HG03097 (cell line): ENCODE data around the gene ADGRE2.
A peak's percentile ranks its signal among the peaks of the same experiment; 100 is the strongest.

Source experiments
- ATAC-seq: cut with Tn5 transposase; IDR thresholded peaks from one replicate; pipeline ENCODE4 v1.9.1; 2021; ENCODE audit not compliant: unreplicated experiment, low FRiP score

Gene ADGRE2

GRCh38 chr19:14748601-14749000, 29.8 kb downstream of the ADGRE2 start:
- ATAC-seq = no peak

GRCh38 chr19:14746886-14747285, 31.5 kb downstream of the ADGRE2 start:
- no peak for ATAC-seq

GRCh38 chr19:14735915-14736314, 42.4 kb downstream of the ADGRE2 start:
- no peak for ATAC-seq

- ATAC-seq = no peak
Measured at GRCh38 chr19:14733574-14733973, 44.8 kb downstream of the ADGRE2 start.

- no peak for ATAC-seq
Measured at GRCh38 chr19:14732510-14732909, 45.9 kb downstream of the ADGRE2 start.

GRCh38 chr19:14731200-14731599, 47.2 kb downstream of the ADGRE2 start:
- ATAC-seq = no peak

- no peak for ATAC-seq
Measured at GRCh38 chr19:14728595-14728994, 49.8 kb downstream of the ADGRE2 start.

GRCh38 chr19:14722127-14722526, 56.2 kb downstream of the ADGRE2 start:
- ATAC-seq = no peak

- no peak for ATAC-seq
Measured at GRCh38 chr19:14719162-14719561, 59.2 kb downstream of the ADGRE2 start.

GRCh38 chr19:14718522-14719116, 59.7 kb downstream of the ADGRE2 start:
- ATAC-seq = no peak

- ATAC-seq = no peak
Measured at GRCh38 chr19:14715841-14716240, 62.5 kb downstream of the ADGRE2 start.

GRCh38 chr19:14704450-14704849, 73.9 kb downstream of the ADGRE2 start:
- no peak for ATAC-seq

- ATAC-seq = no peak
Measured at GRCh38 chr19:14703833-14704232, 74.5 kb downstream of the ADGRE2 start.

- no peak for ATAC-seq
Measured at GRCh38 chr19:14700711-14701375, 77.5 kb downstream of the ADGRE2 start.

- no peak for ATAC-seq
Measured at GRCh38 chr19:14699641-14700040, 78.7 kb downstream of the ADGRE2 start.

GRCh38 chr19:14695471-14695870, 82.9 kb downstream of the ADGRE2 start:
- ATAC-seq = no peak

- no peak for ATAC-seq
Measured at GRCh38 chr19:14694641-14695266, 83.6 kb downstream of the ADGRE2 start.

GRCh38 chr19:14689598-14690503, 88.5 kb downstream of the ADGRE2 start, which contains the start of gene ZNF333:
TSS of gene ZNF333 (plus strand) at chr19:14690048. CDS start at chr19:14693492, 3,444 bp downstream.
- peak; percentile 86 for ATAC-seq

GRCh38 chr19:14686411-14686810, 91.9 kb downstream of the ADGRE2 start:
- no peak for ATAC-seq

- no peak for ATAC-seq
Measured at GRCh38 chr19:14683439-14683838, 94.9 kb downstream of the ADGRE2 start.
